HepG2 (cell line): ENCODE results near the gene LAP3. TPM values are rescaled to one million over a fixed set of nuclear protein-coding genes. Genes with fewer than 3 reads are reported as not detected.
A peak's percentile ranks its signal among the peaks of the same experiment; 100 is the strongest.

Experiments used
- ASH2L ChIP-seq: fragments of 300-600, 200-600 bp; sonication (generic); IDR thresholded peaks from 2 replicates; pipeline ENCODE4 v1.7.0; 2017; ENCODE audit warnings: low read depth, mild to moderate bottlenecking, moderate library complexity, mixed read lengths, low read length; ENCODE audit not compliant: insufficient read length
- FOXO1 ChIP-seq: sonication (generic); formaldehyde crosslinking; IDR thresholded peaks from 2 replicates; pipeline ENCODE4 v1.4.0; 2020; ENCODE audit warnings: missing genetic modification reagents
- GLI4 ChIP-seq: sonication (generic); formaldehyde crosslinking; IDR thresholded peaks from 2 replicates; pipeline ENCODE4 v1.5.1; 2020; ENCODE audit warnings: missing genetic modification reagents, mild to moderate bottlenecking, moderate library complexity, borderline replicate concordance
- GTF2F1 ChIP-seq: fragments of 150-350 bp; IDR thresholded peaks from 2 replicates; pipeline ENCODE4 v1.6.1; 2014; ENCODE audit warnings: low read length
- KLF15 ChIP-seq: sonication (generic); formaldehyde crosslinking; IDR thresholded peaks from 2 replicates; pipeline ENCODE4 v1.8.1; 2023; ENCODE audit warnings: borderline replicate concordance, mild to moderate bottlenecking, inconsistent platforms, missing genetic modification reagents, mixed read lengths
- NR2F1 ChIP-seq, 2 experiments: fragments of 450-650 bp in 1 of 2; formaldehyde crosslinking in 1 of 2; IDR thresholded peaks; 2 replicates each; pipeline versions ENCODE4 v1.5.0 to v1.6.1; 2016 to 2020; ENCODE audit warnings: mild to moderate bottlenecking in 1 of 2, missing compliant biosample characterization in 1 of 2, missing genetic modification reagents in 1 of 2, moderate library complexity in 1 of 2
- PRMT3 ChIP-seq: sonication (generic); formaldehyde crosslinking; IDR thresholded peaks from 2 replicates; pipeline ENCODE4 v1.8.1; 2022; ENCODE audit warnings: low read depth, mild to moderate bottlenecking, moderate library complexity, missing genetic modification reagents, borderline replicate concordance
- STAT6 ChIP-seq: sonication (generic); formaldehyde crosslinking; IDR thresholded peaks from 2 replicates; pipeline ENCODE4 v1.4.0; 2020; ENCODE audit warnings: missing genetic modification reagents, mild to moderate bottlenecking, borderline replicate concordance
- ZNF121 ChIP-seq: sonication (generic); formaldehyde crosslinking; IDR thresholded peaks from 2 replicates; pipeline ENCODE4 v1.5.0; 2020; ENCODE audit warnings: mild to moderate bottlenecking, missing genetic modification reagents
- ZNF142 ChIP-seq: sonication (generic); formaldehyde crosslinking; IDR thresholded peaks from 2 replicates; pipeline ENCODE4 v1.4.0; 2020; ENCODE audit warnings: missing genetic modification reagents
- ZNF33A ChIP-seq: sonication (generic); formaldehyde crosslinking; IDR thresholded peaks from 2 replicates; pipeline ENCODE4 v1.5.1; 2020; ENCODE audit warnings: missing genetic modification reagents, mild to moderate bottlenecking, moderate library complexity, borderline replicate concordance
- ZNF441 ChIP-seq: sonication (generic); formaldehyde crosslinking; IDR thresholded peaks from 2 replicates; pipeline ENCODE4 v1.7.0; 2021; ENCODE audit warnings: missing genetic modification reagents, borderline replicate concordance
- ZZZ3 ChIP-seq: sonication (generic); formaldehyde crosslinking; IDR thresholded peaks from 2 replicates; pipeline ENCODE4 v1.4.0; 2020; ENCODE audit warnings: missing genetic modification reagents, mild to moderate bottlenecking, borderline replicate concordance
- polyA plus RNA-seq, 8 experiments: library from polyadenylated mRNA; depleted of rRNA in 3 of 8; stranded (reverse) in 7 of 8; unstranded in 1 of 8; fragments of >200 nt; fragmentation: Illumina TruSeq in 4 of 8; extraction: Trizol in 4 of 8; gene quantifications; 2 replicates each; pipeline versions ENCODE4 v1.2.1 to v1.2.3, GENCODE V29; 2011 to 2016; ENCODE audit warnings: low read depth in 4 of 8, missing spikeins in 1 of 8, mixed read lengths in 1 of 8; ENCODE audit not compliant: insufficient read depth in 1 of 8
- total RNA-seq, 5 experiments: library from RNA; depleted of rRNA; stranded (reverse); fragments of >200 nt; fragmentation: Illumina TruSeq; extraction: Trizol; gene quantifications; 2 replicates each; pipeline ENCODE4 v1.2.3, GENCODE V29; 2016; ENCODE audit warnings: low read depth in 1 of 5
- TF ChIP-seq, protein P1 (sequence below): IDR thresholded peaks from 2 replicates; pipeline ENCODE4 v1.6.1; 2016; ENCODE audit warnings: missing compliant biosample characterization, missing genetic modification reagents, borderline replicate concordance
- TF ChIP-seq, protein P2 (sequence below): sonication (generic); formaldehyde crosslinking; IDR thresholded peaks from 2 replicates; pipeline ENCODE4 v1.5.1; 2020; ENCODE audit warnings: missing genetic modification reagents, mild to moderate bottlenecking, borderline replicate concordance

Gene LAP3
- total and polyA plus RNA-seq, 2 of the 13 experiments (the other 11 are each of a cell fraction or from before 2014, with no cell fraction given), result 106 to 125 TPM

DNA sequence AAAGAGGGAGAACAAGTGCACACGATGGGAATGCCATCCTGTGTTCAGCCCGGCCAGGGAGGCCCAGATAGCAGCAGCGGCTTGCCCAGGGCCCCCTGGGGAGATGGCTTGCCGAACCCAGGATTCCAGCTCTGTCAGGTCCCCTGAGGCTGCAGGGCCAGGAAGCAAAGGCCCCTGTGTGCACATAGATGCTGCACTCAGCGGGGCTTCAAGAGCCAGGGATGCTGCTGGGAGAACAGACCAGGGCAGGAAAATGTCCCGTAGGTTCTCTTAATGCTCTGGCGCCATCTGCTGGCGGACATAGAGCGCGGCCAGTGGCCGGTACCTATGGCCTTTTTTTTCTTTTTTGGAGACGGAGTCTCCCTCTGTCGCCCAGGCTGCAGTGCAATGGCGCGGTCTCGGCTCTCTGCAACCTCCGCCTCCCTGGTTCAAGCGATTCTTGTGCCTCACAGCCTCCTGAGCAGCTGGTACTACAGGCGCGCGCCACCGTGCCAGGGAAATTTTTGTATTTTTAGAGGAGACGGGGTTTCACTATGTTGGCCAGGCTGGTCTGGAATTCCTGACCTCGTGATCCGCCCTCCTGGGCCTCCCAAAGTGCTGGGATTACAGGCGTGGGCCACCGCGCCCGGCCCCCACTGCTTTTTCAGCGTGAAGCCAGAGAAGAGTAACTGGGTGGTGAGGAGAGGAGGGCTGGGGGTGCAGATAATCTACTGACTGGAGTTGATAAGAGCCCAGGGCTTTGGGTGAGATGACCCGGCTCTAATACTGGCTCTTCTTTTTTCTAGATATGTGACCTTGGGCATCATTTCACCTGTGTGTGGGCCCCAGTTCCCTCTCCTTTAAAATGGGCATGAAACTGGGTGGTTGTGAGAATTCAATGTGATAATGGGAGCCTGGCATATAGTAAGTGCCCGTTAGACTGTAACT lies 60.0 kb downstream of the LAP3 start (continued):
- TF ChIP-seq GLI4 (CRISPR knock-in tag), result no peak
- no peak for TF ChIP-seq ZZZ3
- TF ChIP-seq ZNF33A (CRISPR knock-in tag), result no peak
- no peak for TF ChIP-seq KLF15 (CRISPR knock-in tag)
- peak; percentile 97 for TF ChIP-seq ZNF441 (CRISPR knock-in tag)
- TF ChIP-seq ZNF121, result 0 out of 2 replicates have a peak, but pooled peaks have one; percentile 23
- TF ChIP-seq ASH2L, result no peak
- TF ChIP-seq, protein P1, sequence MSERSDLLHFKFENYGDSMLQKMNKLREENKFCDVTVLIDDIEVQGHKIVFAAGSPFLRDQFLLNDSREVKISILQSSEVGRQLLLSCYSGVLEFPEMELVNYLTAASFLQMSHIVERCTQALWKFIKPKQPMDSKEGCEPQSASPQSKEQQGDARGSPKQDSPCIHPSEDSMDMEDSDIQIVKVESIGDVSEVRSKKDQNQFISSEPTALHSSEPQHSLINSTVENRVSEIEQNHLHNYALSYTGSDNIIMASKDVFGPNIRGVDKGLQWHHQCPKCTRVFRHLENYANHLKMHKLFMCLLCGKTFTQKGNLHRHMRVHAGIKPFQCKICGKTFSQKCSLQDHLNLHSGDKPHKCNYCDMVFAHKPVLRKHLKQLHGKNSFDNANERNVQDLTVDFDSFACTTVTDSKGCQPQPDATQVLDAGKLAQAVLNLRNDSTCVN (CRISPR knock-in tag), result no peak
- no peak for TF ChIP-seq PRMT3 (CRISPR knock-in tag)
- TF ChIP-seq ZNF142 (CRISPR knock-in tag), result no peak
- no peak for TF ChIP-seq NR2F1 (CRISPR knock-in tag; IDR thresholded peaks at IDR 0.05)
- TF ChIP-seq FOXO1 (CRISPR knock-in tag), result no peak
- no peak for TF ChIP-seq GTF2F1
- TF ChIP-seq, protein P2, sequence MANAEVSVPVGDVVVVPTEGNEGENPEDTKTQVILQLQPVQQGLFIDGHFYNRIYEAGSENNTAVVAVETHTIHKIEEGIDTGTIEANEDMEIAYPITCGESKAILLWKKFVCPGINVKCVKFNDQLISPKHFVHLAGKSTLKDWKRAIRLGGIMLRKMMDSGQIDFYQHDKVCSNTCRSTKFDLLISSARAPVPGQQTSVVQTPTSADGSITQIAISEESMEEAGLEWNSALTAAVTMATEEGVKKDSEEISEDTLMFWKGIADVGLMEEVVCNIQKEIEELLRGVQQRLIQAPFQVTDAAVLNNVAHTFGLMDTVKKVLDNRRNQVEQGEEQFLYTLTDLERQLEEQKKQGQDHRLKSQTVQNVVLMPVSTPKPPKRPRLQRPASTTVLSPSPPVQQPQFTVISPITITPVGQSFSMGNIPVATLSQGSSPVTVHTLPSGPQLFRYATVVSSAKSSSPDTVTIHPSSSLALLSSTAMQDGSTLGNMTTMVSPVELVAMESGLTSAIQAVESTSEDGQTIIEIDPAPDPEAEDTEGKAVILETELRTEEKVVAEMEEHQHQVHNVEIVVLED (CRISPR knock-in tag), result no peak
- no peak for TF ChIP-seq STAT6 (CRISPR knock-in tag)
